22Rv1 (cell line): ENCODE measurements around the gene CEP57.

Experiments used
- ZFX ChIP-seq: fragments of 450-650 bp; IDR thresholded peaks from 2 replicates; pipeline ENCODE4 v1.6.1; 2017; ENCODE audit warnings: antibody characterized with exemption, borderline replicate concordance
- TF ChIP-seq, protein P1 (sequence below): fragments of 450-650 bp; IDR thresholded peaks from 2 replicates; pipeline ENCODE4 v1.5.1; 2017; ENCODE audit warnings: mild to moderate bottlenecking

DNA sequence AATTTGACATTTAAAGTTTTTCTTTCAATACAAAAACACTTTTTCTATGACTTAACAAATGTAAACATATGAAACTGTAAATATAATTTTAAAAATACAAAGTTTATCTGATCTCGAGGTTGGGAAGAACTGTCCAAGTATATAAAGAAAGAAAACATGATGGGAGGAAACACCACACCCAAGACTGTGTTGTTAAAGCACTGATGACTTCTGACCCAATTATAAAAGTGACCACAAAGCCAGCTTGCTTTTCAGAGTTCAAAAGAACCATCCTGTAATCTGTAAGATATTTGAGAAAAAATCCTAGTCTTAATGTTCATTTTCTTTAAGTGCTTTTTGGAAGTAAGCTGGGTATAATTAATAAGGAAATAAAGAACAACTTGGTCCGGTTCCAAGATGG, 15.6 kb downstream of the CEP57 start:
- TF ChIP-seq, protein P1, sequence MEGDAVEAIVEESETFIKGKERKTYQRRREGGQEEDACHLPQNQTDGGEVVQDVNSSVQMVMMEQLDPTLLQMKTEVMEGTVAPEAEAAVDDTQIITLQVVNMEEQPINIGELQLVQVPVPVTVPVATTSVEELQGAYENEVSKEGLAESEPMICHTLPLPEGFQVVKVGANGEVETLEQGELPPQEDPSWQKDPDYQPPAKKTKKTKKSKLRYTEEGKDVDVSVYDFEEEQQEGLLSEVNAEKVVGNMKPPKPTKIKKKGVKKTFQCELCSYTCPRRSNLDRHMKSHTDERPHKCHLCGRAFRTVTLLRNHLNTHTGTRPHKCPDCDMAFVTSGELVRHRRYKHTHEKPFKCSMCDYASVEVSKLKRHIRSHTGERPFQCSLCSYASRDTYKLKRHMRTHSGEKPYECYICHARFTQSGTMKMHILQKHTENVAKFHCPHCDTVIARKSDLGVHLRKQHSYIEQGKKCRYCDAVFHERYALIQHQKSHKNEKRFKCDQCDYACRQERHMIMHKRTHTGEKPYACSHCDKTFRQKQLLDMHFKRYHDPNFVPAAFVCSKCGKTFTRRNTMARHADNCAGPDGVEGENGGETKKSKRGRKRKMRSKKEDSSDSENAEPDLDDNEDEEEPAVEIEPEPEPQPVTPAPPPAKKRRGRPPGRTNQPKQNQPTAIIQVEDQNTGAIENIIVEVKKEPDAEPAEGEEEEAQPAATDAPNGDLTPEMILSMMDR = no peak
- TF ChIP-seq ZFX = no peak
